Measurements from ENCODE around the gene DQX1.

GRCh38 chr2:74493546-74493945, 32.5 kb downstream of the DQX1 start:
- no peak for TF ChIP-seq EZH2 (IDR thresholded peaks at IDR 0.05; ENCODE audit: borderline replicate concordance, low read length)
- no peak for TF ChIP-seq CTCF (conservative IDR thresholded peaks at IDR 0.05 in 1 of 2, IDR thresholded peaks at IDR 0.05 in 1 of 2; ENCODE audit: extremely low read depth in 1 of 2, insufficient read depth in 1 of 2, low read depth in 1 of 2, low read length in 2 of 2)

Measured in mammary epithelial cell (primary cell).